ENCODE results near the gene HCFC1R1. TPM values are rescaled to one million over a fixed set of nuclear protein-coding genes. Genes with fewer than 3 reads are reported as not detected.

The HCFC1R1 gene
- total RNA-seq, 6 experiments from 2014 or later: 9.7 to 14.6 (median 12.1) TPM

DNA sequence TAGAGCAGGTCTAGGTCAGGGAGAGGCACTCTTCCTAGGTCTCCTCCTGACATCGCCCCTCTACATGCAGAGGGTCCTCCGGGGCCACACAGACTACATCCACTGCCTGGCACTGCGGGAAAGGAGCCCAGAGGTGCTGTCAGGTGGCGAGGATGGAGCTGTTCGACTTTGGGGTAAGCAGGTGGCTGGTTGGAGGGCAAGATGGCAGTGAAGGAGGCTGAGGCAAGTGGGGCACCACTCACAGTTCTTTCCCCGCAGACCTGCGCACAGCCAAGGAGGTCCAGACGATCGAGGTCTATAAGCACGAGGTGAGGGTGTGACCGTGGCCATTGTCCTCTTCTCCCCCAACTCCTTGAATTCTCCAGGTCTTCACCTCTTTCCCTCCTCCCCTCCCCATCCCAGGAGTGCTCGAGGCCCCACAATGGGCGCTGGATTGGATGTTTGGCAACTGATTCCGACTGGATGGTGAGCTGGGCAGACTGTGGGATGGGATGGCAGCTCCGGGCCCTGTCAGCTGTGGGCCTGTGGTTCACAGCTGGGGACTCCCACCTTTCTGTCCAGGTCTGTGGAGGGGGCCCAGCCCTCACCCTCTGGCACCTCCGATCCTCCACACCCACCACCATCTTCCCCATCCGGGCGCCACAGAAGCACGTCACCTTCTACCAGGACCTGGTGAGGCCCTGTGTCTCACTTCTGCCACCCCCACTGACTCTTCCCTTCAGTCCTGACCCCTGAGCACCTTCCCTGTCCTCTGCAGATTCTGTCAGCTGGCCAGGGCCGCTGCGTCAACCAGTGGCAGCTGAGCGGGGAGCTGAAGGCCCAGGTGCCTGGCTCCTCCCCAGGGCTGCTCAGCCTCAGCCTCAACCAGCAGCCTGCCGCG lies 3.1 kb upstream of the HCFC1R1 start:
- DNase-seq (no peak), ATAC-seq (no peak)
- H3K9me3 ChIP-seq: no peaks in the 10 kb centered on the region
- no peak overlapping the region for H3K27ac ChIP-seq
- no peak for TF ChIP-seq POLR2A (IDR thresholded peaks at IDR 0.05)
- TF ChIP-seq, protein P1, sequence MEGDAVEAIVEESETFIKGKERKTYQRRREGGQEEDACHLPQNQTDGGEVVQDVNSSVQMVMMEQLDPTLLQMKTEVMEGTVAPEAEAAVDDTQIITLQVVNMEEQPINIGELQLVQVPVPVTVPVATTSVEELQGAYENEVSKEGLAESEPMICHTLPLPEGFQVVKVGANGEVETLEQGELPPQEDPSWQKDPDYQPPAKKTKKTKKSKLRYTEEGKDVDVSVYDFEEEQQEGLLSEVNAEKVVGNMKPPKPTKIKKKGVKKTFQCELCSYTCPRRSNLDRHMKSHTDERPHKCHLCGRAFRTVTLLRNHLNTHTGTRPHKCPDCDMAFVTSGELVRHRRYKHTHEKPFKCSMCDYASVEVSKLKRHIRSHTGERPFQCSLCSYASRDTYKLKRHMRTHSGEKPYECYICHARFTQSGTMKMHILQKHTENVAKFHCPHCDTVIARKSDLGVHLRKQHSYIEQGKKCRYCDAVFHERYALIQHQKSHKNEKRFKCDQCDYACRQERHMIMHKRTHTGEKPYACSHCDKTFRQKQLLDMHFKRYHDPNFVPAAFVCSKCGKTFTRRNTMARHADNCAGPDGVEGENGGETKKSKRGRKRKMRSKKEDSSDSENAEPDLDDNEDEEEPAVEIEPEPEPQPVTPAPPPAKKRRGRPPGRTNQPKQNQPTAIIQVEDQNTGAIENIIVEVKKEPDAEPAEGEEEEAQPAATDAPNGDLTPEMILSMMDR (IDR thresholded peaks at IDR 0.05): no peak
- peaks cover 0 to 6% (median 0%) of the 10 kb centered on the region in 4 donors for H3K36me3 ChIP-seq
- peaks cover 0 to 24% (median 8%) of the 10 kb centered on the region in 4 donors for H3K4me1 ChIP-seq
- H3K4me3 ChIP-seq: no peak overlapping the region
- intact Hi-C loops (cut with DNase I): no loop called here
- H3K27me3 ChIP-seq: no peaks in the 10 kb centered on the region
- WGBS (ENCODE audit: insufficient coverage, low coverage, low lambda C conversion rate, missing lambda C conversion rate): 90% methylated on average over 6 of the region's 24 CpGs

DNA sequence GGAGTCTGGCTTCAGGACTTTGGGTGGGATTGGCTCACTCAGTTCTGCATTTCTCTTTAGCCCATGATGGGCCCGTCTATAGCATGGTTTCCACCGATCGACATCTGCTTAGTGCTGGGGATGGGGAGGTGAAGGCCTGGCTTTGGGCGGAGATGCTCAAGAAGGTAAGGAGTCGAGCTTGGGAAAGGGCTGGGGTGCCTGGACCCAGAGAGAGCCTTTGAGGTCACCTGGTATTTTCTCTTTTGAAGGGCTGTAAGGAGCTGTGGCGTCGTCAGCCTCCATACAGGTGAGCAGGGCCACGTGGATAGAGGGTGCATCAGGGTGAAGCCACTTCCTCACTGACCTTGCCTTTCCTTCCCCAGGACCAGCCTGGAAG lies 2.2 kb upstream of the HCFC1R1 start:
- intact Hi-C loops (cut with DNase I): no loop called here
- Histone ChIP-seq H3K9me3 (no peaks in the 10 kb centered on the region), H3K4me1 (peaks cover 0 to 24% (median 12%) of the 10 kb centered on the region in 4 donors), H3K27me3 (no peaks in the 10 kb centered on the region), H3K36me3 (peaks cover 0 to 6% (median 0%) of the 10 kb centered on the region in 4 donors), H3K4me3 (no peak overlapping the region), H3K27ac (no peak overlapping the region)
- DNase-seq (no peak), ATAC-seq (no peak)
- WGBS (ENCODE audit: insufficient coverage, low coverage, low lambda C conversion rate, missing lambda C conversion rate): 89% methylated on average over 6 of the region's 8 CpGs
- TF ChIP-seq, protein P1 (IDR thresholded peaks at IDR 0.05): no peak
- TF ChIP-seq POLR2A (IDR thresholded peaks at IDR 0.05): no peak

DNA sequence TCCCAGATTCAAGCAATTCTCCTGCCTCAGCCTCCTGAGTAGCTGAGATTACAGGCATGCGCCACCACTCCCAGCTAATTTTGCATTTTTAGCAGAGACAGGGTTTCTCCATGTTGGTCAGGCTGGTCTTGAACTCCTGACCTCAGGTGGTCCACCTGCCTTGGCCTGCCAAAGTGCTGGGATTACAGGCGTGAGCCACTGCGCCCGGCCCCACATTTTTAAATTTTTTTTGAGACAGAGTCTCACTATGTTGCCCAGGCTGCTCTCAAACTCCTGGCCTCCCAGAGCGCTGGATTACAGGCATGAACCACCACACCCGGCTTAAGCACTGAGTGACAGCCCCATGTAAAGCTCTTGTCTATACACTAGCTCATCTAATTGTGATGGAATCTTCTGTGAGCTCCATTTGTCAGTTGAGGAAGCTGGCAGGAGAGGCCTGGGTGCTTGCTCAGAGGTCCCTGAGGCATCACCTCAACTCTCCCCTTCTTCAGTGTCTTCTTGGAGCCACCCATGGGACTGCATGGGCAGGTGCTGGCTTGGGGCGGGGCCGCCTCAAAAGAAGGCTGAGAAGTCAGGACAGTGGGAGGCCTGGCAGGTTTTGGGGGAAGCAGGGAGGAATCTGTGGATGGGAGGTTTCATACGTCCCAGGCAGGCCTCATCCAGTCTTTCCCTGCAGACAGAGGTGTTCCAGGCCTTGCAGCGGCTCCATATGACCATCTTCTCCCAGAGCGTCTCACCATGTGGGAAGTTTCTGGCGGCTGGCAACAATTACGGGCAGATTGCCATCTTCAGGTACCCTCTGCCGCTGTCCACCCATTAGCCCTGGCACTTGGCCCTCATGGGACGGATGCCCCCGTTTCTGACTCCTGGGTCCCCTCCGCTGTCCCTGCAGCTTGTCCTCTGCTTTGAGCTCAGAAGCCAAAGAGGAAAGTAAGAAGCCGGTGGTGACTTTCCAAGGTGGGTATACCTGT lies 1.6 kb upstream of the HCFC1R1 start:
- intact Hi-C loops (cut with DNase I): no loop called here
- ATAC-seq (no peak), DNase-seq (no peak)
- H3K4me1 ChIP-seq: peaks cover 0 to 29% (median 12%) of the 10 kb centered on the region in 4 donors
- TF ChIP-seq POLR2A (IDR thresholded peaks at IDR 0.05): no peak
- TF ChIP-seq, protein P1 (IDR thresholded peaks at IDR 0.05): no peak
- H3K27ac ChIP-seq: no peak overlapping the region
- H3K9me3 ChIP-seq: no peaks in the 10 kb centered on the region
- H3K36me3 ChIP-seq: peaks cover 0 to 6% (median 0%) of the 10 kb centered on the region in 4 donors
- H3K4me3 ChIP-seq: no peak overlapping the region
- 73% methylated on average over 10 of the region's 18 CpGs for WGBS (ENCODE audit: insufficient coverage, low coverage, low lambda C conversion rate, missing lambda C conversion rate)
- H3K27me3 ChIP-seq: no peaks in the 10 kb centered on the region

GRCh38 chr16:3023415-3023668 lies 400 bp downstream of the HCFC1R1 start:
- DNase-seq: peak in 1 of 3 donors; percentile 76
- WGBS (ENCODE audit: insufficient coverage, low coverage, low lambda C conversion rate, missing lambda C conversion rate): no CpG with 5 or more reads among the region's 6 CpGs
- intact Hi-C loops (cut with DNase I): no loop called here

More at GRCh38 chr16:3023415-3023668, 400 bp downstream of the HCFC1R1 start:
- no peak for TF ChIP-seq POLR2A (IDR thresholded peaks at IDR 0.05)
- TF ChIP-seq, protein P1 (IDR thresholded peaks at IDR 0.05): no peak
- H3K9me3 ChIP-seq: no peaks in the 10 kb centered on the region
- H3K27me3 ChIP-seq: no peaks in the 10 kb centered on the region
- H3K27ac ChIP-seq: peak overlapping the region; percentile 82 to 95 (median 91)
- H3K4me3 ChIP-seq: peak overlapping the region; percentile 59 to 76 (median 67)
- ATAC-seq: peak in 1 of 4 donors; percentile 2
- peaks cover 0 to 6% (median 0%) of the 10 kb centered on the region in 4 donors for H3K36me3 ChIP-seq
- peaks cover 0 to 33% (median 14%) of the 10 kb centered on the region in 4 donors for H3K4me1 ChIP-seq
